Cerebellar cortex (tissue), 1 donor: ENCODE results near the gene LTBP4.
"Not testable (repeated sequence)": the region's sequence is repeated elsewhere in the genome, so short reads cannot be mapped to it uniquely, and the experiment has no call there.

Source experiments
- DNase-seq: peaks from one replicate; pipeline ENCODE4 v3.0.0-alpha.2; 2015; ENCODE audit warnings: low spot score

LTBP4 gene

DNA sequence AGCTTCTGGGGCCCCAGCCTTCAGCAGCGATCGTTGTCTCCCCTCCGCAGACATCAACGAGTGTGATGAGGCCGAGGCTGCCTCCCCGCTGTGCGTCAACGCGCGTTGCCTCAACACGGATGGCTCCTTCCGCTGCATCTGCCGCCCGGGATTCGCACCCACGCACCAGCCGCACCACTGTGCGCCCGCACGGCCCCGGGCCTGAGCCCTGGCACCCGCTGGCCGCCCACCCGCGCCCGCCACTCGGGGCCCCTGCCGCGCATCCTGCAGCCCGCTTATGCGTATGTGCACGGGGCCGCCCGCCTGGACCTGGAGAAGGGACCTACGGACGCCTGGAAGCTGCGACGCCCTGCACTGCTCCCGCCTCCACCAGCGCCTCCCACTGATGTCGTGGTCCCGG lies 28.2 kb downstream of the LTBP4 start:
- no peak for DNase-seq

DNA sequence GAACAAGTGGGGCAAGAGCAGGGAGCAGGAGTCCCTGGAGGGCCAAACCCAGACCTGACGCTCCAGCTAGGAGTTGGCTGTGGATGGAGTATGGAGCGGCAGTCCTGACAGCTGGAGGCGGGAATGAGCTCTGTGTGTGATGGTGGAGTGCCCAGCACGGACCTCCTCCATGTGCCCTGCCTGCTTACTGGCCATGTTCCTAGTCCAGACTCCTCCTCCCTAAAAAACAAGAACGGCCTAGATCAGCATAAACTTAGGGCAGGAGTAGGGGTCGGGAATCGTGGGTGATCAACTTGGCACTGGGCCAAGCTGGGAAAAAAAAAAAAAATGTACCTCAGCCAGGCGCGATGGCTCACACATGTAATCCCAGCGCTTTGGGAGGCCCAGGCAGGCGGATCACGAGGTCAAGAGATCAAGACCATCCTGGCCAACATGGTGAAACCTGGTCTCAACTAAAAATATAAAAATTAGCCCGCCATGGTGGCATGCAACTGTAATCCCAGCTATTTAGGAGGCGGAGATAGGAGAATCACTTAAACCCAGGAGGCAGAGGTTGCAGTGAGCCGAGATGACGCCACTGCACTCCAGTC lies 29.5 kb downstream of the LTBP4 start:
- no peak for DNase-seq

DNA sequence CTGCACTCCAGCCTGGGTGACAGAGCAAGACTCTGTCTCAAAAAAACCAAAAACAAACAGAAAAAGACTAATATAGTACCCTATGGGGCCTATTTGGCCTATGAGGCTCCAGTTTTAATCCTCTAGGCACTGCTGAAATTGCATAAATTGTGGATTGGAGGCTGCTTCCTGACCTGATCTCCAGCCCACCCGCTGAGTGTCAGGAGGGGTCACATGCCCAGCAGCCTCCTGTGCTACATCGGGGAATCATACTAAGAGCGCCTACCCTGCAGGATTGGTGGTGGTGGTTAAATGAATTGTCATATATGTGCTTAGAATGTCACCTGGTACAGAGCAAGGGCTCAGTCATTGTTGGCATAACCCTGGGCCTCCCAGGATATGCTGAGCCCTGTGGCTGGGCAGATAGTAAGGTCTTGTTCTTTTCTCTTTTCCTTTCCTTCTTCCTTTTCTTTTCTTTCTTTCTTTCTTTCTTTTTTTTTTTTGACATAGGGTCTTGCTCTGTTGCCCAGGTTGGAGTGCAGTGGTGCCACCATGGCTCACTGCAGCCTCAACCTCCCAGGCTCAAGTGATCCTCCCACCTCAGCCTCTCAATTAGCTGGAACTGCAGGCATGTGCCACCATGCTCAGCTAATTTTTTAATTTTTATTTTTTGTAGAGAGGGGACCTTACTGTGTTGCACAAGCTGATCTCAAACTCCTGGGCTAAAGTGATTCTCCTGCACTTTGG lies 31.3 kb downstream of the LTBP4 start:
- DNase-seq = no peak

DNA sequence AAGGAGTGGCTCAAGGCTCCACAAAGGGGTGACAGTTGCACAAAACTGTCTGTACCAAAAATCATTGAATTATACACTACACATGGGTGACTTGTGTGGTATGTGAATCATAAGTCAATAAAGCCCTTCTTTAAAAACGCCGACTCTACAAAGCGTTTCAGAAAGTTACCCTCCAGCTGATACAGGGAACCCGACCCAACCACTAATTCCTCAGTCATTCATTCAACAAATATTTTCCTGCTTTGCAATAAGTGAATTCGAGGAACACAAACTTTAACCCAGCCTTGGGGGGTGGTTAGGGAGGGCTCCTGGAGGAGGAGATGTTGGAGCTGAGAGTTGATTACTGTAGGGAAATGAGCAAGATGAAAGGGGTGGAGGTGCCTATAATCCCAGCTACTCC lies 32.0 kb downstream of the LTBP4 start:
- no peak for DNase-seq

DNA sequence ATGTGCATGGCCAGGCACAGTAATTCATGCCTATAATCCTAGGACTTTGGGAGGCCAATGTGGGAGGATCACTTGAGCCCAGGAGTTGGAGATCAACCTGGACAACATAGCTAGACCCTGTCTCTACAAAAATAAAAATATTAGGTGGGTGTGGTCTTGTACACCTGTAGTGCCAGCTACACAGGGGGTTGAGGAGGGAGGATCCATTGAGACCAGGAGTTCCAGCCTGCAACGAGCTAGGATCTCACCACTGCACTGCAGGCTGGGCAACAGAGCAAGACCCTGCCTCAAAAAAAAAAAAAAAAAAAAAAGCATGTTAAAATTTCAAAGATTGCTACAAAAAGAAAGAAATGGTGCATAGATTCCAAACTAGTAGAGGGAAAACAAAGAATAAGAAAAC lies 37.2 kb downstream of the LTBP4 start:
- DNase-seq = no peak

DNA sequence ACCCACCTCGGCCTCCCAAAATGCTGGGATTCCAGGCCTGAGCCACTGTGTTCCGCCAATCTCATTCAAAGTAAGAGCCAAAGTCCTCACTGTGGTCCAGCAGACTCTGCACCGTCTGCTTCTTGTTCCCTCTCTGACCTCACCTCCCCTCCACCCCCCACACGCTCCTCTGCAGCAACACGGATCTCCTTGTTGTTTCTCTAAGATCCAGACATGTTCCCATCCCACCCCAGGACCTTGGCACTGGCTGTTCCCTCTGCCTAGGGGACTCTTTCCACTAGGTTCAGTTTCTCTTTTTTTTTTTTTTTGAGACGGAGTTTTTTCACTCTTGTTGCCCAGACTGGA lies 38.4 kb downstream of the LTBP4 start:
- DNase-seq = no peak

DNA sequence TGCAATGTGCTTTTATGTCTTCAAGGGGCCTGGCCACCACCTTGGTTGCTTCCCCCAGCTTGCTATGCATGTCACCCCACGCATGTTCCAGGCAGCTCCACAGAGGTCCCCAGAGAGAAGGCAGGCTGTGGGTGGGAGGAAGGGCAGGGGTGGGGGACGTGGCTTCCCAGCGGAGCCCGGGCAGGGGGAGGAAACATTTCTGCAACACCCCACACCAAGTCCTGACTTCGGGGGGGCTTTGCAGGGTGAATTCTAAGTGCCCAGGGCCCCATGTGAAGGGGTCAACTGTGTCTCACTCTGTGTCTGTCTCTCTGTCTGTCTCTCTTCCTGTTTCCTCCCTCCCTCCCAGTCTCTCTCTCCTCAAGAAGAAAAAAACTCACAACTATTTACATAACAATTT lies 39.6 kb downstream of the LTBP4 start:
- no peak for DNase-seq

DNA sequence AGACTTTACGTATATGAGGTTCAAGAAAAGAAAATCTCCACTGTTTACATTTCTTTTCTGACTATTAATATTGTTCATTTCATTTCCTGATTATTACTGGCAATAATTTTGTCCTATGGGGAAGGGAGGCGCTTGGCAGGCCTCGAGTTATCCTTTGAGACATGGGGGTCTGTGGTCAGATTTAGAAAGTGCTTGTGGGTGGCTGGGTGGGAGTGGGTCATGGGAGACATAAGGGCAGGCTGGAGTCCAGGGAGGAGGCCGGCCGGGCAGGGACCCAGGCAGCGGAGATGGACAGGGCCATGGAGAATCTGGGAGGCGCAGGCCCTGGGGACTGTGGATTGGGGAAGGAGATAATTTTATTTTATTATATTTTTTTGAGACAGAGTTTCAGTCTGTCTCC lies 40.1 kb downstream of the LTBP4 start:
- no peak for DNase-seq

DNA sequence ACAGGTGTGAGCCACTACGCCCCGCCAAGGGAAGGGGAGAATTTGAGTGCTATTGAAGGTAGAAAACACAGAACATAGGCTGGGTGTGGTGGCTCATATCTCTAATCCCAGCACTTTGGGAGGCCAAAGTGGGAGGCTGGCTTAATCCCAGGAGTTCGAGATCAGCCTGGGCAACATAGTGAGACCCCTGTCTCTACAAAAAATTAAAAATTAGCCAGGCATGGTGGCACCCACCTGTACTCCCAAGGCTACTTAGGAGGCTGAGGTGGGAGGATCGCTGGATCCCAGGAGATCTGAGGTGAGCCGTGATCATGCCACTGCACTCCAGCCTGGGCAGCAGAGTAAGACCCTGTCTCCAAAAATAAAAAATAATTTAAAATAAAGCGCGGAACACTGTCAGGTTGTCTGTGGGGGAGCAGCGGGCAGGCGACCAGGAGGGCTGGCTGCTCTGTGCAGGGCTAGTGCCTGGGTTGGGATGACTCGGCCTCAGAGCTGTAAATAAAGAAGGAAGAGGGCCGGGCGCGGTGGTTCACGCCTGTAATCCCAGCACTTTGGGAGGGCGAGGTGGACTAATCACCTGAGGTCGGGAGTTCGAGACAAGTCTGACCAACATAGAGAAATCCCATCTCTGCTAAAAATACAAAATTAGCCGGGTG lies 41.0 kb downstream of the LTBP4 start:
- no peak for DNase-seq

DNA sequence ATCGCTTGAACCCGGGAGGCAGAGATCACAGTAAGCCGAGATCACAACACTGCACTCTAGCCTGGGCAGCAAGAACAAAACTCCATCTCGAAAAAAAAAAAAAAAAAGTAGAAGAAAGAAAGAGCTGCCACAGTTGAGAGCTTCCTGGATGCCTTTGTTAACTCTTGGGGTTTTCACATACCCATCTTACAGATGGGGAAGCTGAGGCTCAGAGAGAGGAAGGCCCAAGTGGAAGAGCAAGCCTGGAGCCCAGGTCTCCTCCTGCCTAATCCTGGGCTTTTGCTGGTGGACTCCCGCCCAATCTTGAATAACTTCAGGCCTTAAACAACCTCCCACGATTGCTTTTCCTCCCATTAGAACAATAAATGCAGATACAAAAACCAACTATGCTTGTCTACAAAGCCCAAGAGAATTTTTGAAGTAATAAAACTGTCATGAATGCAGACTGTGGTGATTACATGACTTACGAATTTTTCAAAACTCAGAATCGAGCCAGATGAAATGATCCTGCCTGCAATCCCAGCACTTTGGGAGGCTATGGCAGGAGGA lies 41.7 kb downstream of the LTBP4 start:
- DNase-seq = no peak

DNA sequence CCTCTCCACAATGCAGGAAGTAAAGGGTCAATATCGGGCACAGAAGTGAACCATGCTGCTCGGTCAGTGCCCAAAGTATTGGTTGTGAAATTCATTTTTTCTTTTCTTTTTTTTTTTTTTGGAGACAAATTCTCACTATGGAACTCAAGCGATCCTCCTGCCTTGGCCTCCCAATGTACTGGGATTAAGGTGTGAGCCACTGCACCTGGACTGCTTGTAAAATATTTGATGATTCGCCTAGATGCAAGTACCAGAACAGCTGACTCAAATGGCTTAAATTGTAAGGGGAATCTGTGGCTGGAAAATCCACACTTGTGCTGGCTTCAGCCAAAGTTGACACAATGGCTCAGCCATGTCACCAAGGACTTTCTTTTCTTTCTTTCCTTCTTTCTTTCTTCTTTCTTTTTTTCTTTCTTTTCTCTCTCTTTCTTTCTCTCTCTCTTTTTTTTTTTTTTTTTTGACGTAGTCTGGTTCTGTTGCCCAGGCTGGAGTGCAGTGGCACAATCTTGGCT lies 45.6 kb downstream of the LTBP4 start:
- DNase-seq = no peak

DNA sequence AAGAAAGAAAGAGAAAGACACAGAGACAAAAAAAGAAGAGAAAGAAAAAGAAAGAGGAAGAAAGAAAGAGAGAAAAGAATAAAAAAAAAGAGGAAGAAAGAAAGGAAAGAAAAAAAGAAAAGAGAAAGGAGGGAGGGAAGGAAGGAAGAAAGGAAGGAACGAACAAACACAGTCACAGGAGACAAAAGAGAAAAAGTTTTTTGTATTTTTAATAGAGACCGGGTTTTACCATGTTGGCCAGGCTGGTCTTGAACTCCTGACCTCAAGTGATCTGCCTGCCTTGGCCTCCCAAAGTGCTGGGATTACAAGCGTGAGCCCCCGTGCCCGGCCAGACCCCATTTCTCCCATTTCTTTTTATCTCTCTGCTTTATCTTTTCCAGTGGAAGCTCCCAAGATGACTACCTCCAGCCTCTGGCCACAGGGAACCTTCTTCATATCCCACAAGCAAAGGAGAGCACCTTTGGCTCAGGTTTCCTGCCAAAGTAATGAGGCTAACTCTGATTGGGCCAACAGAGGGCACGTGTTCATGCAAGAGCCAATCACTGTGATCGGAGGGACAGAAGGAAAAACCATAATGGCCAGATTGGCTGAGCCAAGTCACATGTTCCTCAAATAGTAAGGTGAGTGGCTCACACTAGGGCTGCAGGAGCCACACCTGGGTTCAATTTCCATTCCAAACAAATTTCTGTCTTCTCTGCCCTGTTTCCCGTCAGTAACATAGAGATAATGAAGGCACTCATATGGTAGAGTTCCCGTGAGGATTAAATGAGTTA lies 48.9 kb downstream of the LTBP4 start:
- not testable (repeated sequence) for DNase-seq

DNA sequence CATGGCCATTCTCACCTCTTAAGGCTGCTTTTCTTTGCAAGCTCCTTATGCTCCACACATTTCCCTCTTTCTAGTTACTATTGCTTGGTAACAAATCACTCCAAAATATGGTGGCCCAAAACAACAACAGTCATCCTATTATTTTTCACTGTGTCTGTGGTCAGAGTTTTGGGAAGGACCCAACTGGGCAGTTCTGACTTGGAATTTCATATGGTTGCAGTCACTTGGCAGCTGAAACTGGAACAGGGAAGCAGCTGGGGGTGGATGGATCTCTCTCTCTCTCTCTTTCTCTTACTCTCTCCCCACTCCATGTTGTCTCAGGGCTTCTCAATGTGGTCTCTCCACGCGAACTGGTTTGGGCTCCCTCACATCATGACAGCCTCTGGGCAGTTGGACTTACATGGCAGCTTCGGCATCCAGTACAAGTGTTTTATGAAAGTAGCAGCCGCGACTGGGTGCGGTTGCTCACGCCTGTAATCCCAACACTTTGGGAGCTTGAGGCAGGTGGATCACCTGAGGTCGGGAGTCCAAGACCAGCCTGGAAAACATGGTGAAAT lies 49.7 kb downstream of the LTBP4 start:
- no peak for DNase-seq

DNA sequence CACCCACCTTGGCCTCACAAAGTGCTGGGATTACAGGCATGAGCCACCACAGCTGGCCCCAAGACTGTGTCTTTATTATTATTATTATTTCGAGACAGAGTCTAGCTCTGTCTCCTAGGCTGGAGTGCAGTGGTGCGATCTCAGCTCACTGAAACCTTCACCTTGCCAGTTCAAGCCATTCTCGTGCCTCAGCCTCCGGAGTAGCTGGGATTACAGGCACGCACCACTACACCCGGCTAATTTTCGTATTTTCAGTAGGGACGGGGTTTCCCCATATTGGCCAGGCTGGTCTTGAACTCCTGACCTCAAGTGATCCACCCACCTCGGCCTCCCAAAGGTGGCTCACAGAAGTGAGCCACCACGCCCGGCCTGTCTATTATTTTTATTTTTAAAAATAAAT lies 51.1 kb downstream of the LTBP4 start:
- DNase-seq = not testable (repeated sequence)

DNA sequence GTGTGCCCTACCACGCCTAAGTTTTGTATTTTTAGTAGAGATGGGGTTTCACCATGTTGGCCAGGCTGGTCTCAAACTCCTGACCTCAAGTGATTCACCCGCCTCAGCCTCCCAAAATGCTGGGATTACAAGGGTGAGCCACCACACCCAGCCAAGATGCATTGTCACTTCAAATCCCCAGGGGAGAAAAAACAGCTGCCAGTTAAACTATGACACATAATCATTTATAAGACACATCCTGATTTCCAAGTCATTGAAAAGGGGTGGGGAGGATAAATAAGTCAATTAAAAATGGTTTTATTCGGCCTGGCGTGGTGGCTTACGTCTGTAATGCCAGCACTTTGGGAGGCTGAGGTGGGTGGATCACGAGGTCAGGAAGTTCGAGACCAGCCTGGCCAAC lies 54.5 kb downstream of the LTBP4 start:
- DNase-seq = not testable (repeated sequence)

DNA sequence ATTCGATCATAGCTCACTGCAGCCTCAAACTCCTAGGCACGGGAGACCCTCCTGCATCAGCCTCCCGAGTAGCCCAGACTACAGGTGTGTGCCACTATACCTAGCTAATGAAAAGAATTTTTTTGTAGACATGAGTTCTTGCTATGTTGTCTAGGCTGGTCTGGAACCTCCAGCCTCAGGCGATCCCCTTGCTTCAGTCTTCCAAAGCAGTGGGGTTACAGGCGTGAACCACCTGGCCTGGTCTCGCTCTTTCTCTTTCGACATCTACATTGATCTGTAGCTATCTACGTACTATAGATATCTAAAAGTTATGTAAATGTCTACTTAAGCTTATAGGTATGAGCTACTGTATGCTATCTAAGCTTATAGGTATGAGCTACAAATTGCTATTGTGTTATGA lies 56.9 kb downstream of the LTBP4 start:
- no peak for DNase-seq

DNA sequence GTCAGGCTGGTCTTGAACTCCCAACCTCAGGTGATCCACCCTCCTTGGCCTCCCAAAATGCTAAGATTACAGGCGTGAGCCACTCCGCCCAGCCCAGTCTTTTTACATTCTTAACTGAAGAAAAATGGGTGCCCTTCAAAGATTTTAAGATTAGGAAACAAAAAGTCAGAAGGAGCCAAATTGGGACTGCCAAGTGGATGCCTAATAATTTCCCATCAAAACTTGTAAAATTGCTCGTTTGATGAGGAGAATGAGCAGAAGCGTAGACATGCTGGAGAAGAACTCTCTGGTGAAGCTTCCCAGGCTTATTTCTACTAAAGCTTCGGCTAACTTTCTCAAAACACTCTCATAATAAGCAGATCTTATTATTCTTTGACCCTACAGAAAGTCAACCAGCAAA lies 57.9 kb downstream of the LTBP4 start:
- no peak for DNase-seq

DNA sequence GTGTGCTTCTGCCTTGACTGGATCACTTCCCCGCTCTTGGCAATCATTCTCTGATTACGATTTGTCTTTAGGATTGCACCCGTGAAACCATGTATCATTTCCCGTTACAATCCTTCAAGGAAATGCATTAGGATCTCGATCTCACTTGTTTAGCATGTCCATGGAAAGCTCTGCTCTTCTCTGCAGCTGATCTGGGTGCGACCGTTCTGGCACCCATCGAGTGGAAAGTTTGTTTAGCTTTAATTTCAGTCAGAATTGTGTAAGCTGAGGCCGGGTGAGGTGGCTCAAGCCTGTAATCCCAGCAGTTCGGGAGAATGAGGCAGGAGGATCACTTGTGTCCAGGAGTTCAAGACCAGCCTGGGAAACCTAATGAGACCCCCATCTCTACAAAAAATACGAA lies 58.4 kb downstream of the LTBP4 start:
- DNase-seq = no peak

DNA sequence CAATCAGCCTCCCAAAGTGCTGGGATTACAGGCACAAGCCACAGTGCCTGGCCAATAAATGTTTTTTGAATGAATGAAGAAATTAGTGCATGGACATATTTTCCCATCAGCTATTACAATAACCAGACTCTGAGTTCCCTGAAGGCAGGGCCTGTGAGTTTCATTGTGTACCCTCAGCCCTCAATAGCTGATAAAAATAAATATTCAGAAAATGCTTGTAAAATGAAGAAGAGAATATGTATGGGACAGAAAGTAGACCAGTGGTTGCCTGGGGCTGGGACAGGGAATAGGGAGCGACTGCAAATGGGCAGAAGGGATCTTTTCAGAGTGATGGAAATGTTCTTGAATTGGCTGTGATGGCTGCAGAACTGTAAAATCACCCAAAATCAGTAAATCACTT lies 60.4 kb downstream of the LTBP4 start:
- no peak for DNase-seq

DNA sequence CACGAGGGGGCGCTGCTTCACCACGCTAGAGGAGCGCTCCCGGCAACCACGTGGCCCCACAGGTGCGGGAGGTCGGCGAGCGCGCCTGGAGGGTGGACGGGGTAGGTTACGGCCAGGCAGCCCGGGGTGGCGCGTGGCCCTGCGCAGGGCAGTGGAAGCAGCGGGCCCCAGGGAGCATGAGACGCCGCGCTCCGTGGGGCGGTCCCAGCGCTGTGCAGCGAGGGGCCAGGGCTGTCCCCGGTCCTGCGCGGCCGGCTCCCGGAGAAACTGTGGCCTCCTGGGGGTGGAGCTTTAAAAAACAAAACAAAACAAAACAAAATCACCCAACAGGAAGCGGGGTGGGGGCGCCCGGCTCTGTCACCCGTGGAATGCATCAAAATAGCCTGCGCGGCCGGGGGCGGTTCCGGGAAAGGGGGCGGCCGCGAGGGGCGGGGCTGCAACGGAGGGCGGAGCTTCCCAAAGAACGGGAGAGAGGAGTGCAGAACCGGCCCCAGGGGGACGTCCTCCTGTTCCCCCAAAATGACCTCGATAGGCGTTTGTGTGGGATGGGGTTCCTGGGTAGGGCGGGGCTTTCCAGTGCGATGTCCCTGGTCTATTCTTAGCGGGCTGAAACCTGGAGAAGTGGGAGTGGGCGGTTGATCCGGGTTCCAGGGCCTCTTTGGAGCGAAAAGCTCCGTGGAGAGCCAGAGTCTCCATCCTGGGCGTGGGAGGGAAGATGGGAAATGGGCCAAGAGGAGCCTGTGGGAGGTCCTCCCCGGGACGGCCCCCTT lies 61.9 kb downstream of the LTBP4 start:
- peak; percentile 85 for DNase-seq
